HL-60/S4 (cell line): ENCODE results near the gene PRKN.

ENCODE experiments used
- in situ Hi-C: fragments of 300-500 bp; cut with MboI; formaldehyde crosslinking; loops from 2 replicates; pipeline ENCODE4 v1.14.3; 2022; ENCODE audit warnings: low sequenced_read_pairs

PRKN gene

DNA sequence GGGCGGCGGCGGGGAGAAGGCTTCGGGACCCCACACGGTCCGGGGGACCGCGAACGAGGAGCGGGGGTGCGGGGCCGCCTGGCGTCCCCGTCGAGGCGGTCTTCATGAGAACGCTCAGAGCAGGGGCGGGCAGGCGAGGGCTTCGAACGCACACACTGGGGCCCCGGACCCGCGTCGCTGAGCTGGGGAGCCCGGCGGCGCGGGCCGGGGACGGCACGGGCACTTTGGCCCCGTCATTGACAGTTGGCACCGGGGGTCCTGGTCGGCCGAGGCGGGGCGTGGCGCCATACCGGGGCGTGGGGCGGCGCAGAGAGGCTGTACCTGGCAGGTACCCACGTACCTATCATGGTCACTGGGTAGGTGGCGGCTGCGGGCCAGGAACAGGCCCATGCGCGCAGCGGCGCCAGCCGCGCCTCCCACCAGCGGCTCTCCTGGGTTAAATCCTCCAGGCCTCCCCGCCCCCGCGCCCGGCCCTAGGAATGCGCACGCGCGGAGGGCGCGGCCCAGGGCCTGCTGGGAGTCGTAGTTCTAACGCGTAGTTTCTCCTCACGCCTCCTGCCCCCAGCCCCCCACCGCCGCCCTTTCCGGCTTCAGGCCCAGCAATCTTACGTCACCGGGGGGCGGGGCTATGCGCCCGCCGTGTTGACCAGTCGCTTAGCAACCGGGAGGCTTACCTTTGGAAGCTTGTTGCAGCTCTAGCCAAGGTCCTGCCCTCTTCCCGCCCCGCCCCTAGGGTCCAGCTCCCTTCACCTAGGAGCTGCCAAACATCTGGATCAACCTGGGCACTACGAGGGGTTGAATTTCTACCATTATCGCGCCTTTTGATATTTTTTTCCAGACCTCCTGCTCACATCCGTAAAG is at the start of gene PRKN, which contains the start of gene PACRG:
TSS of gene PRKN (minus strand) at position 445 of the 861 bp plus-strand sequence.
TSS of gene PACRG (plus strand) at position 653 of the 861 bp plus-strand sequence.
- in situ Hi-C loops = no loop called here

DNA sequence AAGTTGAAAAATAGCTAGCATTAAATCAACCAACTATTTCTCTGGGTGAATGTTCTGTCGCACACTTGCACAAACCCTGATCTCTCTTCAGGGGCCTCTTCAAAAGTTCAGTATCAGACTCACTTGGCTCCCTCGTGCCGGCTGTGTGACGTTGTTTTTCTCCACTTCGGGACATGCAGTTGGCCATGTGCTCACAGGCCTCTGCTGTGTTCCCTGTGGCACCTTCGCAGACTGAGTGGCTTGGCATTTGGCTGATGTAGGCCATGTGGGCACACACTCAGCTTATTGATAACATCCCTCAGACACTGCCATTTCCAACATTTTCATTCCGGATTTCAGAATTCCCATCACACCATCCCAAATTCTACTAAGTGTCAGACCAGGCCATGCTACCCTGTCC is 49.5 kb upstream of the PRKN start:
- in situ Hi-C loops = no loop called here

DNA sequence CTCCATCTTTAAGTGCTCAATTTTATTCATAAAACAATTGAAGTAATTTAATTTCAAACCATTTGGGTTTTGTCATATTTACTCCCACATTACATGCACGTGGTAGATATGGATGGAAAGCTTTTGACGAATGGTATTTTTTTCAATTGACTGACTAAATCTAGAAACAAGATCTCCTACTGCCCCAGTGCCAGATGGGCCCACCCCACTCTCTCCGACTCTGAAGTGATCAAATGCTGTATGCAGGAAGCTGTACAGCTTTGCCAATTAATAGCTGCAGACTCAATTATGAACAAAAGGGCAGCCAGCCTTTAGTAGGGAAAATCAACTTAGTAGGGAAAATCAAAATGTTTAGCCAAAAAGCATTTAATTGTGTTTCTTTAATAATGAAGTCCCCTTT is 46.4 kb upstream of the PRKN start:
- in situ Hi-C loops = no loop called here

DNA sequence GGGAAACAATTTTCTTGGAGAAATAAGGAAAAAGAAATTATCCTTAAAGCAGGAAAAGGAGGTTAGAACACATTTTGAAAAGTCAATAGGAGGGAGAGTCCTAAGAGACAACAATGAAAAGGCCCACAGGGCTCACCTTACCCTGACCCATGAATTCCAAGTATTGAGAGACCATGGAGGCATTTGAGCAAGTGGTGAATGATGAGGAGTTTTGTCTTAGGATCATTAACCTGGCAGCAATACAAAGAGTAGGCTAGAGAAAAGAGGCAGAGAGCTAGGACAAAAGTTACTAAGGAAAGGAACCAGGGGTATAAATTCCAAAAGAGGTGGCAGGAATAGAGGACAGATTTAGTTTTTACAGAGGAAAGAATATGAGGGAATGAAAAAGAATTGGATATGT is 44.9 kb upstream of the PRKN start:
- in situ Hi-C loops = no loop called here

DNA sequence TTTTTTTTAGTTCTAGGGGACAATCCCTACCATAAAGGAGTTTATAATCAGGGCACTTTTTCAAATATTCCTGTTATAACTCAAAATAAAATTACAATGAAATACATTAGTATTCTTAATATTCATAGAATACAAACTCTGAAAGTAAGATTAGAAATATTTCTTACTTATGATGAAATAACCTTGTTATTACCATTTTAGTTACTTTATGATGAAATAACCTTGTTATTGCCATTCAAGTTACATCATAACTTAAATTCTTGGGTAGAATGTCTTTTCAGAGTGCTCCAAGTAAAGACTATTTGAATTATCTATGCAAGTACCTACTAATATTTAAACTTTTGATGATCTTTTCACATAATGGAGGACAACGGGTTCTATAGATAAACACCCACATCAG is 43.4 kb upstream of the PRKN start:
- in situ Hi-C loops = no loop called here

DNA sequence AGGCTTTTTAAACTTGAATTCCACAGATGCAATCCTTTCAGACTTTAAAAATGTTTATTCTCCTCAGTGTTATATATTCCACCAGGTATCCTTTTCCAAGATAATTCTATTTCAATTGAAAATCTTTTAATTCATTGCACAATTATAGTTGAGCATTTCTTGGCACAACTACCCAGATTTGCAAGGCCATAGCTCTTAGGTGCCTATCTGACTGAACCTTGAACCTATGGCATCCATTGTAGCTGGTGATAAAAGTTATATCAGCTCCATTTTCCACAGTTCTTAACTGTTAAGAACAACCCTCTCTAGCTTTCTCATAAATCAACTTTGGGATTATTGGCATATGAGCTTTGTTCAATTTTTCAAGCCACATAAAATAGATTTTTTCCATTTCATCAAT is 42.6 kb upstream of the PRKN start:
- in situ Hi-C loops = no loop called here

DNA sequence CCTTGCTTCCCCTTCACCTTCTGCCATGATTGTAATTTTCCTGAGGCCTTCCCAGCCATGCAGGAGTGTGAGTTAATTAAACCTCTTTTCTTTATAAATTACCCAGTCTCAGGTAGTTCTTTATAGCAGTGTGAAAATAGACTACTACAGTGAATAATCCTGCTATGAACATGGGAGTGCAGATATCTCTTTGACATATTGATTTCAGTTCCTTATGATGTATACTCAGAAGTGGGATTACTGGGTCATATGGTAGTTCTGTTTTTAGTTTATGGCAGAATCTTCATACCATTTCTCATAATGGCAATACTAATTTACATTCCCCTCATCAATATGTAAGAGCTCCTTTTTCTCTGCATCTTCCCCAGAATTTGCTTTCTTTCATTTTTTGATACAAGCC is 26.2 kb upstream of the PRKN start:
- in situ Hi-C loops = no loop called here

DNA sequence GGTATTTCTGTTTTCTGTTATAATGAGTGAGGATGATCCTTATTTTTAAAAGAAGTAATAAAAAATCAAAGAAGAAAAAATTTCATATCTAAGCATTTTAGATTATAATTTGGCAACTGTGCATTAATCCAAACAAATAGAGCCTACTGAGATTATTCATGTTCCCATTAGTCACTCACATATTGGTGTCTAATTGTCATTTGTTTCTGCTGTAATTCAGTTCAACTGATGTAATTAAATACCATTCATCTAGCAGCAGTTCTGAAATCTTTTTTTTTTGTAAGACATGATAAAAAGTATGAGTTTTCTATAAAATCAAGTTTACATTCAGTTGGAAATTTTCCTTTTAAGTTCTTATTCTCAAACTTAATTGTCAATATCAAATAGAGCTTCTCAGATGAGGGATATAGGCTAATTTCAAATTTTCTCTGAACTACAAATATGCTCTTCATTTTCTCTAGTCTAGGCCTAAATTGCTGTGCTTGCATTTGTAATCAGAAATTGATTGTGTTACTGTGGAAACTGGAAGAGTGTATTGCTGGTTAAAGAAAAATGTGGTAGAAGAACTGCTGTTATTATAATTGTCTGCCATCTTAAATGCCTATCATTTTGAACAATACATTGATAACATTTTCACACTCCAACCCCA is 23.8 kb upstream of the PRKN start:
- in situ Hi-C loops = no loop called here

DNA sequence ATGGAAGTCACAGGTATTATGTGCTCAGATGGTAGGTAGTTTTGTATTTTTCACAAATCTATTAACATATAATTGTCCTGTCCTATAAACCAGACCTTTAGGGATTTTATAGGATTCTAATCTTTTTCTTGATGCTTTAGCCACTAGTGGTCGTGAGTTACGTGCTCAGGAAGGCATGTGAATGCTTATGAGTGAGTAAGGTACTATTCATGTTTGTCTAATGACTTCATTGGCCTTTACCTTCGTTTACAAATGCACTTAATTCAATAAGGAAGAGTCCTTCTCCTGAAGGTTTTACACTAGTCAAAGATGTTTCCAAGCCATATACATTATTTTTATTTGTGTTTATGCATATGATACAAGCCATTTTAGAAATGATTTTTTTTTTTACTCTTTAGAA is 23.2 kb upstream of the PRKN start:
- in situ Hi-C loops = no loop called here

DNA sequence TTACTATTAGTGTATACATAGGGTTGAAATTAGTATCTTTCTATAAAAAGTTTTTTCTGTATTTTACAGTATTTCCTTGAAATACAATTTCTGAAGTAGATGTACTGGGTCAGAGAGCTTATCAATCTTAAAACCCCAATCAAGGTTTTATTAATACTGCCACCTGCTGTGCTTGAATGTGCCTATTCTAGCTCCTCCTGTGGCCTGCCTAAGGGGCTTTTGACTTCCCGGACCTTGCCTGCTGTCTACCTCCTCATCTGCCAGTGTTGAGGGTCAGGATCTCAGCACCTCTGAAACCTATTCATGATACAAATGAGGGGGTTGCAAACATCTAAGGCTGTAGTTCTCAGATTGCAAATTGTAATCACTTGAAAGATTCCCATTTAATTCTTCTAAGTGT is 9.4 kb upstream of the PRKN start:
- in situ Hi-C loops = no loop called here

DNA sequence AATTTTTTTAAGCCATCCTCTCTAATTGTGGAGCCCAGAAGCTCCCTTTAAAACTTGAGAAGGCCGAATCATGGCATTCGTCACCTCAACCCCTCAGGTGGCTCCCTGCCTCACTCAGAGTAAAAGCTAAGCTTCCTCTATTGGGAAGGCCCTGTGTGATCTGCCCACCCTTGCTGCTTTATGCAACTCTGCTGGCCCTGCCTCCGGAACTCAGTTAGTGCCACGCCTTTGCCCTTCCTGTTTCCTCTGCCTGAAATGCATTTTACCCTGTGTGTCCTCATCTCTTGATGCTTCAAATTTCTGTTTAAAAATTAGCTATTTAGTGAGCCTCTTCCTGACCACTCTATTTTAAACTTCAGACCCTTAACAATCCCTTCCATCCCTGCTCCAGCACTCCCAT is 5.9 kb upstream of the PRKN start:
- in situ Hi-C loops = no loop called here

DNA sequence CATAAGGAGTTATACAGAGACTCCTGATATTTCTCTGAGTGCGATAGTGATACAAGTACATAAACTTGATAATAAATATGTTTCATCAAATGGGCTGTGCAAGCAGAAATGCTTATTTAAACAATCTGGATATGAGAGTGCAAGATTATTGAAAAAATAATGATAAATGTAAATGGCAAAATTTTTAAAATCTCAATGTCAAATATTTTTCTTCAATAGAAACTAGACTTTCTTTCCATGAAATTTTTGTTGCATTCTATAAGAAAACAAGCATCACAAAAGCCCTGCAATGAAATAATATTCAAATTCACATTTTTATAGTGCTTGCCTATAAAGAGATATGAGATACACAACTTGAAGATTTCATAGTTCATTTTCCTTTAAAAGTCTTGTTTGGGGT is 2.9 kb upstream of the PRKN start:
- in situ Hi-C loops = no loop called here

DNA sequence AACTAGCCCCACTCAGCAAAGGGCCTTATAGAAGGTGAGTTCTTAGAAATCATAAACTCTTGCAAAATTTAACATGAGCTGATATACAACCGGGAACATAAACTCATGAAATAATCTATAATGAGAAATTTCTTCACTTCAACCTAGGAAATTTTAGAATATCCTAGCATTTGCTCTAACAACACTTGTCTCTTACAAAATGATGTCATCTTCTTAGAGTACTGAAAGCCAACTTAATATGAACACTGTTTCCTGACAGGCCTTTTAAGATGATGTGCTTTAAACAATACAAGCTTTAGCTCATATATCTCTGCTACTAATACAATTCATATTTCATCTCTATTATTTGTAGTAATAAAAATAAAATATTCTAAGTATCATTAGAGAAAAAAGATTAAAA is 1.1 kb upstream of the PRKN start:
- in situ Hi-C loops = no loop called here

DNA sequence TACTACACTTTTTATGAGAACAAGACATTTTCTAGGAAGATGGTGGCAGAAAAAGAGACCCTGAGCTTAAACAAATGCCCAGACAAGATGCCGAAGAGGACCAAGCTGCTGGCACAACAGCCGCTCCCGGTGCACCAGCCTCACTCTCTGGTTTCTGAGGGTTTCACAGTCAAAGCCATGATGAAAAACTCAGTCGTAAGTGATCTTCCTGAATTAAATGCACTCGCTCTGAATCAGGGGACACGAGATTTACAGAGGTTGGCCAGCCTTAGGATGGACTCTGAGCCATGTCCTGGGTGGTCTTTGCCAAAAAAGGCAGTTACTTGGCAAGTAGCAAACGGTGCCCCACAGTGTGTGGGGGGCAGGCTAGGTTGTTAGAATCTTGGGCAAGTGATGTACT is 631 bp upstream of the PRKN start:
- in situ Hi-C loops = no loop called here

DNA sequence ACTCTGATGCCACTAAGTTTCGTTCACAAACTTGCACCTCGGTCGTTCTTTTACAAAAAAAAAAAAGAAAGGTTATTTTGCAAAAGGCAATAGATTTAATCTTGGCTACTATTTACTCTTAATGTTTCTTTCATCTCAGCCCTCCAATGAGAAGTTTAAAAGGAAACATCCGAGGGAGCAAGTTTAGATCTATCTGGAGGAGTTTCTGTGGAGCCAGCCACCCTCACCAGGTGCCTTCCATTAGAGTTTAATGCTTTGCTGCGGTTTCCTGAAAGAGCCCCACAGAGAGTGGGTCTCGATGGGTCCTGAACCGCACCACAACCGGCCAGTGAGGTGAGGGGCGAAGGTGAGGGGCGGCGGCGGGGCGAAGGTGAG is 632 bp downstream of the PRKN start:
- in situ Hi-C loops = no loop called here

DNA sequence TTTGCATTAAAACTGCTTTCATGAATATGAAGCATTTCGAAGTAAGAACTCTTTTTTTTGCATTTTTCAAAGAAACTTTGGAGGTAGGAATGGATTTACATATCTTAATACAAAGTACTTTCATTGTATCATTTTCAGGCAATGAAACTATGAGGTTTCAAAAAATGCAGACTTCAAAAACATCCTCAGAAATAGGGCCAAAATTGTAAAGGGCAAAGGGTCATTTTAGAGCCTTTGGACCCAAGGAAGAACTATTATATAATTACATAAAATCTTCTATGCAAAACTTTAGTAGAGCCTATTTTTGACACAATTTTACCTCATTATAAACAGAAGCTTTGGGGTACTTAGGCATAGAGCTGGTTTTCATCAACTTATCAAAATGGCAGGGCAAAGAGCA is 4.9 kb downstream of the PRKN start:
- in situ Hi-C loops = no loop called here

DNA sequence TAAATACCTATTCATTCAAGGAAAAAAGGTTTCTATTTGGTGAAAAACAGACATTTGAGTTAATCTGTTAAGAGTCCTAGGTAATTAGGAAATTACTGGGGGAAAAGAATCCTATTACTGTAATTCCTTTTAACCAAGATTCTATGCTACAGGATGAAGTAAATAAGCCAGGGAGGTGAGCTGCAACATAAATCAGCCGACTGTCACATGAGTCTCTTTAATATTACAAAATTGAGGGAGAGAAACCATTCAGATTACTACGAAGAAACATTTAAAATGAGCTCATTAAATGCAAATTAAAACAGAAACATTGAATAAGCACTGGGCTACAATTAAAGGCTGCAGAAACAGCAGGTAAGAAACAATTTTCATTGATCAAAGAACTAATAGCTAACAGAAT is 5.3 kb downstream of the PRKN start:
- in situ Hi-C loops = no loop called here

DNA sequence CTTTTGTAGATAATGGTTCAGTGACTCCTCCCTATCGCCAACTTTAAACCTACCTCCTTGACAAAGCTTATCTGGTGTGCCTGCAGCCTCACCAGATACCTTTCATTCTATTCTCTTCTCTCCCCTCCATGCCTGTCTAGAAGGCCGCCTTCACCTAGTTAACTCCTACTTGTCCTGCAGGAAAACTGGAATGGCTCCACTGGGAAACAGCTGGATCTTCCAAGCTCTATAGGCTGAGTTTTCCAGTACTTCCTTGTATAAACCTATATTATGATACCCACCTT is 6.2 kb downstream of the PRKN start:
- in situ Hi-C loops = no loop called here

DNA sequence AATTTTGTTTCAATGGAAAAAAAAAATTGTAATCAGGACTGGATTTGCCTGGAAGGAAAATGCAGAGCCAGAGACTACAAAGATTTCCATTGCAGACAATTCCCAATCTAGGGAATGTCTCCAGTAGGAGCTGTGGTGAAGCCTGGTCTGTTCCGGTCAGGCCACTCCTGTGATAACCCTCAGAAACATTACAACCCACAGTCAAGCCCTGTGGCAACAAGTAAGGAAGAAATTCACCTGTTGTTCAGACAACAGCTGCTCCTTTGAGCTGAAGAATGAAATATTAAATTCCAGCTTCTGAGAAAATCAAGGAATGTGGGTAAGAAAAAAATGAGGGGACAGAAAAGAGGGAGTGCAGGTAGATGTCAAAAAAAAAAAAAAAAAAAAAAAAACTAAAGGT is 8.0 kb downstream of the PRKN start:
- in situ Hi-C loops = no loop called here

DNA sequence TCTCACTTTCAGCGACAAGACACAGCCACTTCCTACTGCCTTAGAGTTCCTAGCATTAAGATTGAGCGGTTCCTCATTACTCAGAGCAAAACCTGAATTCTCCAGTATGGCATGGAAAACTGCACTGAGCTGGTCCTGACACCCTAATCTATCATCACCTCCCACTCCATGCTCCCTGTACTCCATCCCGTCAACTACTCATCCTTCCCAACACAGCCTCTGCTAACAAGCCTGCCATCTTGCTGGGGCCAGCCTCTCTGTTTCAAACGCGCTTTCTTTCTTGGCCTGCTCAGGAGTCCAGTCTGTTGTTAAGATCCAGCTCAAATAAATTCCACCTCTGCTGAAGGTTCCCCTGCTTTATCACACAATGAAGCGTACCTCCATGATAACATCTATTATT is 12.0 kb downstream of the PRKN start:
- in situ Hi-C loops = no loop called here

DNA sequence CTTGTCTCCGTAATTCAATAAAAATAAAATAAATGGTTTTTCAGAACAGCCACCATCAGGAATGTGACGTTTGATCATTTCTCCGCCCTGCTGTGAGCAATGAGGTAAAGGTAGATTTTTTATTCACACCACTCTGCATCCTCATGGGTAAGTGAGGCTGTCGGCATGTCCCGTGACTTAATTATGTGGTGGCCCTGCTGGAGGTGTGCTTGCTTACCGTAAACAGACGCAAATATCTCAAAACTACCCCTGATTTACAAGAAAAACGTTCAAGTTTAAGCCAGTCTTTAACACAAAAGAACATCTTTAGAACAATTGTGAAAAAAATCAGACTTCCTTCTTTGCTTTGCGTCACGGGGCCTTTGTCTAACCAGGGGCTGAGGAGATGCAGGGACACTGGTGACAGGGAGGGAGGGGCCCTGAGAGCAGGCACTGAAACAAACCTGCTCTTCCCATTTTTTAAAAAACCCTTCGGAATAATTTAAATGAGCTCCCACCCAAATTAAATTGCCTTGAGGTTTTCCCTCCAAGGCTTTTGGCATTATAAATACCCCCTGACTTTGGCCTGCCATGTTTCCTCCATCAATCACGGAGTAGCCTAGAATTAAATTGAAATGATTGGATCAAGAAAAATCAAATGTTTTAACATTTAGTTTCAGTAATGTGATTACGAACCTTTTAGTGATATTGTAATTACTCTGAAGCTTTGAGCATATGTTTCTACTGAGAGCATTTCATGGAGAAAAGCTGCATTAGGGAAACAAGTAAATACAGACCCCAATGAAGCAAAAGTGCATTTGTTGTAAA is 13.4 kb downstream of the PRKN start:
- in situ Hi-C loops = no loop called here

DNA sequence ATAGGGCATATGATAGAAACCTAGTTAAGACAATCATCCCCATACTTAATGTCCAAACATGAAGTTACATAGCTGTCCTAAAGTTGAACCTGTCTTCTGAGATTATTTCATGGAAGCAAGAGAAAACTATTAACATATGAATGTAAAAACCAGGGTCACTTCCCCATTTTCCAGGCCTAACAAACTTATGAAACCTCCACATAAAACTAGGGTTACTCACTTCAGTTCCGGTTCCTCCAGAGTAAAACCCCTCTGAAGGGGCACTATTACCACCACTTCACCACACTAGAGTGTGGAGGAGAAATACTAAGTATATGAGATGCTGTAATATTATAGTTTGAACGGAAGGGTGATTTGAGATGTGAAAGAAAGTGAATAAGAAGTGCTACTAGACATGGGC is 14.9 kb downstream of the PRKN start:
- in situ Hi-C loops = no loop called here
